ENCODE data around the gene PTPRN2.

Gene PTPRN2

GRCh38 chr7:157846271-157846670 is 741.4 kb downstream of the PTPRN2 start:
- TF ChIP-seq MAX (IDR thresholded peaks at IDR 0.05; ENCODE audit: low read depth, low read length) (no peak), MYC (IDR thresholded peaks at IDR 0.05; ENCODE audit: low read depth, low read length) (no peak)
- DNase-seq (ENCODE audit: low read depth): peak; percentile 64
- H3K4me3 ChIP-seq (ENCODE audit: low read depth, low read length): no peak overlapping the region

DNA sequence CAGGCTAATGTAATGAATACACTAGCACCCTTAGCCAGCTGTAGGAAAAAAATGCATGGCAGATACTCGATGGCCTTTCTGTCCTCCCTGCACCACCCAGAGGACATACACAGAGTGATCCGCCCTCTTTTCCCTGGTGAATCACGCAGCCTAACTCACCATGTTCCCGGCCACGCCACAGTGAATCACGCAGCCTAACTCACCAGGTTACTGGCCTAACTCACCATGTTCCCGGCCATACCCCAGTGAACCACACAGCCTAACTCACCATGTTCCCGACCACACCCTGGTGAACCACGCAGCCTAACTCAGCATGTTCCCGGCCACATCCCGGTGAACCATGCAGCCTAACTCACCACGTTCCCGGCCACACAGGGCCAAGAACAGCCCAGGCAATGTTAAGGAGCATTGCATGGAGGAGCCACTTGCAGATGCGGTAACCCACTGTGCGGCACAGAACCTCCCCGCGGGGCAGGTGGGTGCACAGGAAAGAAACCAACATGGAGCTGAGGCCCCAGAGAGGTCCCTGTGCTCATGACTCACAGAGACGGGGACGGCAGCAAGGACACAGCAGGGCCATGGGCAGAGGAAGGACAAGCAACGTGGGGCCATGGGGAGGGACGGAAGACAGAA is 742.3 kb downstream of the PTPRN2 start:
- no peak overlapping the region for H3K4me3 ChIP-seq (ENCODE audit: low read depth, low read length)
- TF ChIP-seq POLR2A (IDR thresholded peaks at IDR 0.05; ENCODE audit: extremely low read depth, insufficient read length) (no peak), MAX (IDR thresholded peaks at IDR 0.05; ENCODE audit: low read depth, low read length) (no peak), MYC (IDR thresholded peaks at IDR 0.05; ENCODE audit: low read depth, low read length) (no peak)
- DNase-seq (ENCODE audit: low read depth): no peak

GRCh38 chr7:157844611-157845010 is 743.0 kb downstream of the PTPRN2 start:
- TF ChIP-seq MYC (IDR thresholded peaks at IDR 0.05; ENCODE audit: low read depth, low read length) (no peak), MAX (IDR thresholded peaks at IDR 0.05; ENCODE audit: low read depth, low read length) (no peak), POLR2A (IDR thresholded peaks at IDR 0.05; ENCODE audit: extremely low read depth, insufficient read length) (no peak)
- TF ChIP-seq, protein P1, sequence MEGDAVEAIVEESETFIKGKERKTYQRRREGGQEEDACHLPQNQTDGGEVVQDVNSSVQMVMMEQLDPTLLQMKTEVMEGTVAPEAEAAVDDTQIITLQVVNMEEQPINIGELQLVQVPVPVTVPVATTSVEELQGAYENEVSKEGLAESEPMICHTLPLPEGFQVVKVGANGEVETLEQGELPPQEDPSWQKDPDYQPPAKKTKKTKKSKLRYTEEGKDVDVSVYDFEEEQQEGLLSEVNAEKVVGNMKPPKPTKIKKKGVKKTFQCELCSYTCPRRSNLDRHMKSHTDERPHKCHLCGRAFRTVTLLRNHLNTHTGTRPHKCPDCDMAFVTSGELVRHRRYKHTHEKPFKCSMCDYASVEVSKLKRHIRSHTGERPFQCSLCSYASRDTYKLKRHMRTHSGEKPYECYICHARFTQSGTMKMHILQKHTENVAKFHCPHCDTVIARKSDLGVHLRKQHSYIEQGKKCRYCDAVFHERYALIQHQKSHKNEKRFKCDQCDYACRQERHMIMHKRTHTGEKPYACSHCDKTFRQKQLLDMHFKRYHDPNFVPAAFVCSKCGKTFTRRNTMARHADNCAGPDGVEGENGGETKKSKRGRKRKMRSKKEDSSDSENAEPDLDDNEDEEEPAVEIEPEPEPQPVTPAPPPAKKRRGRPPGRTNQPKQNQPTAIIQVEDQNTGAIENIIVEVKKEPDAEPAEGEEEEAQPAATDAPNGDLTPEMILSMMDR (IDR thresholded peaks at IDR 0.05; ENCODE audit: low read depth, low read length): no peak
- H3K4me3 ChIP-seq (ENCODE audit: low read depth, low read length): no peak overlapping the region
- no peak for DNase-seq (ENCODE audit: low read depth)

DNA sequence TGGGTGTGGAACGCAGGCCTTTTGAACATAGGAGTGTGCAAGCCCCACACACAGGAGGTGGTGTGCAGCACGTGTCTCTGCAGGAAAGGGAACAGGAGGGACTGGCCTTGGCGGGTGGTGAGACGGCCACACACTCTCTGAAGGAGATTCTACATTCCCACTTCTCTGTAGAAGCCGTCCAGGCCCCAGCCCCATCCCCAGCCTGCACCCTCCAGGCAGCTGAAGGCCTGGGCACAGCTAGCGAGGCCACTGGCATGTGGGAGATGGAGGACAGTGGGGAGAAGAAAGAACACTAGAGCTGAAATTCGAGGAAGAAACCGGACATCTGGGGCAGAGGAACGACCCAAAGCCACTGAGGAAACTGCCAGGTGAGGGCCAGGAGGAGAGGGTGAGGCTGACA is 743.5 kb downstream of the PTPRN2 start:
- H3K4me3 ChIP-seq (ENCODE audit: low read depth, low read length): no peak overlapping the region
- DNase-seq (ENCODE audit: low read depth): no peak
- TF ChIP-seq MYC (IDR thresholded peaks at IDR 0.05; ENCODE audit: low read depth, low read length) (no peak), MAX (IDR thresholded peaks at IDR 0.05; ENCODE audit: low read depth, low read length) (no peak), POLR2A (IDR thresholded peaks at IDR 0.05; ENCODE audit: extremely low read depth, insufficient read length) (no peak)
- TF ChIP-seq, protein P1 (IDR thresholded peaks at IDR 0.05; ENCODE audit: low read depth, low read length): no peak

- no peak for DNase-seq (ENCODE audit: low read depth)
- no peak overlapping the region for H3K4me3 ChIP-seq (ENCODE audit: low read depth, low read length)
- TF ChIP-seq, protein P1 (IDR thresholded peaks at IDR 0.05; ENCODE audit: low read depth, low read length): no peak
- TF ChIP-seq POLR2A (IDR thresholded peaks at IDR 0.05; ENCODE audit: extremely low read depth, insufficient read length): no peak
- TF ChIP-seq MAX (IDR thresholded peaks at IDR 0.05; ENCODE audit: low read depth, low read length): no peak
- no peak for TF ChIP-seq MYC (IDR thresholded peaks at IDR 0.05; ENCODE audit: low read depth, low read length)
These were observed 744.1 kb downstream of the PTPRN2 start for GRCh38 chr7:157843336-157844140.

DNA sequence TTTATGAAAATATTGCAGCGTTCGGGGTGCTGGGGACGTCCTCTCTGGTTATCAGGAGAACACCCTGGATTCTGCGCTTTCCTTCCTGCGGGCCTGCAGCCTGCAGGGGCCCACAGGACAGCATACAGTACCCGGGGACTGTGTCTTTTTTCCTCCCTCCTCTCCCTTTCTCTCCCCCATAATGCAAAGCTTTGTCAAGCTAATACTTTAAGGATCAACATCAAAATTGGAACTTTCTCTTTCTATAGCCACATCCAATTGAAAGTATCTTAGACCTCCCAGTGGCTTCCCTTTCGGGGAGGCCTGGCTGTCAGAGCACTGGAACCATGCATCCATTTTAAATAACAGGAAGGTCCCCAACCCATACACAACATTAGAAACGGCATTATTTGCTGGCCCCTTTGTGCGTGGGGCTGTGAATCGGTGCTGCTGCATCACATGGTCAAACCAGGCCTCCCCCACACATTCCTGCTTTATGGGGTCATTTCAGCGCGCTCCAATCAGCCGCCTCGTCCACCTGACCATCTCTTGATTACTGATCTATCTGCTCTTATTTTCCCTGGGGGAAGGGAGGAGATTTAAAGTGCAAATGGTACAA is 745.8 kb downstream of the PTPRN2 start:
- TF ChIP-seq MYC (IDR thresholded peaks at IDR 0.05; ENCODE audit: low read depth, low read length) (no peak), POLR2A (IDR thresholded peaks at IDR 0.05; ENCODE audit: extremely low read depth, insufficient read length) (no peak), MAX (IDR thresholded peaks at IDR 0.05; ENCODE audit: low read depth, low read length) (no peak)
- TF ChIP-seq, protein P1 (IDR thresholded peaks at IDR 0.05; ENCODE audit: low read depth, low read length): no peak
- H3K4me3 ChIP-seq (ENCODE audit: low read depth, low read length): no peak overlapping the region
- DNase-seq (ENCODE audit: low read depth): no peak
